K562 (cell line): ENCODE results near the gene DHRS3. TPM values are rescaled to one million over a fixed set of nuclear protein-coding genes. Genes with fewer than 3 reads are reported as not detected.

ENCODE experiments used
- CHAMP1 ChIP-seq: fragments of 450-650 bp; IDR thresholded peaks from 2 replicates; pipeline ENCODE4 v1.6.1; 2016; ENCODE audit warnings: mild to moderate bottlenecking
- E2F1 ChIP-seq: sonication (generic); formaldehyde crosslinking; IDR thresholded peaks from 2 replicates; pipeline ENCODE4 v1.8.1; 2023; ENCODE audit warnings: mild to moderate bottlenecking, missing genetic modification reagents, moderate library complexity
- GMEB1 ChIP-seq: fragments of 250-450 bp; sonication (Bioruptor Pico); IDR thresholded peaks from 2 replicates; pipeline ENCODE4 v1.4.0; 2020; ENCODE audit warnings: mild to moderate bottlenecking
- HBP1 ChIP-seq: fragments of 450-650 bp; formaldehyde crosslinking; IDR thresholded peaks from 2 replicates; pipeline ENCODE4 v1.4.0; 2022; ENCODE audit warnings: missing genetic modification characterization
- MXD1 ChIP-seq: fragments of 250-450 bp; sonication (Bioruptor Pico); IDR thresholded peaks from 2 replicates; pipeline ENCODE4 v1.8.0; 2021; ENCODE audit warnings: borderline replicate concordance, mild to moderate bottlenecking, moderate library complexity; ENCODE audit not compliant: poor library complexity, severe bottlenecking
- PKNOX1 ChIP-seq: fragments of 450-650 bp; IDR thresholded peaks from 2 replicates; pipeline ENCODE4 v1.6.1; 2016
- ZNF140 ChIP-seq: fragments of 250-450 bp; sonication (Bioruptor Pico); IDR thresholded peaks from 2 replicates; pipeline ENCODE4 v1.8.0; 2021; ENCODE audit warnings: moderate library complexity, mild to moderate bottlenecking, inconsistent platforms
- ZNF318 ChIP-seq, 2 experiments: fragments of 450-650 bp; IDR thresholded peaks; 2 replicates each; pipeline ENCODE4 v1.6.1; 2016; ENCODE audit warnings: mild to moderate bottlenecking in 2 of 2, borderline replicate concordance in 1 of 2, low read depth in 1 of 2, moderate library complexity in 1 of 2
- polyA plus RNA-seq, 8 experiments: library from polyadenylated mRNA; depleted of rRNA in 4 of 8; stranded (reverse) in 5 of 8; unstranded in 3 of 8; fragments of >200 nt; fragmentation: Nextera tagmentation in 2 of 8; fragmentation: Illumina TruSeq in 1 of 8; extraction: Ambion mirVana in 2 of 8; extraction: Trizol in 1 of 8; gene quantifications; 2 replicates each; pipeline versions ENCODE4 v1.2.1 to v1.2.3, GENCODE V29; 2011 to 2014; ENCODE audit warnings: inconsistent platforms in 1 of 8, missing spikeins in 1 of 8
- total RNA-seq, 7 experiments: library from RNA; depleted of rRNA in 6 of 7; stranded (reverse); fragments of >200 nt in 6 of 7; fragmentation: Illumina TruSeq in 2 of 7; extraction: Trizol in 2 of 7; gene quantifications; 2 replicates each; pipeline versions ENCODE4 v1.2.1 to v1.2.3, GENCODE V29; 2011 to 2021; ENCODE audit warnings: low replicate concordance in 1 of 7

The DHRS3 gene
- total and polyA plus RNA-seq, 9 of the 15 experiments (the other 6 are each of a cell fraction or from before 2014, with no cell fraction given): 21.0 to 116 (median 58.7) TPM

GRCh38 chr1:12562955-12563576, 54.9 kb downstream of the DHRS3 start (continued):
- no peak for TF ChIP-seq PKNOX1
- no peak for TF ChIP-seq MXD1 (CRISPR knock-in tag)
- TF ChIP-seq GMEB1 (CRISPR knock-in tag): no peak
- TF ChIP-seq CHAMP1: peak; percentile 71; the same call in 1 of the 2 replicates
- no peak for TF ChIP-seq ZNF140 (CRISPR knock-in tag)
- TF ChIP-seq ZNF318 (IDR thresholded peaks at IDR 0.05; ENCODE audit: borderline replicate concordance in 1 of 2, low read depth in 1 of 2): 0 out of 4 replicates have a peak, but pooled peaks of 1 of the 2 experiments have one; percentile 32
- no peak for TF ChIP-seq E2F1 (CRISPR knock-in tag)
- TF ChIP-seq HBP1 (CRISPR knock-in tag): no peak
